ENCODE results near the gene FFAR1.
"Not testable (repeated sequence)": the region's sequence is repeated elsewhere in the genome, so short reads cannot be mapped to it uniquely, and the experiment has no call there.

The FFAR1 gene

DNA sequence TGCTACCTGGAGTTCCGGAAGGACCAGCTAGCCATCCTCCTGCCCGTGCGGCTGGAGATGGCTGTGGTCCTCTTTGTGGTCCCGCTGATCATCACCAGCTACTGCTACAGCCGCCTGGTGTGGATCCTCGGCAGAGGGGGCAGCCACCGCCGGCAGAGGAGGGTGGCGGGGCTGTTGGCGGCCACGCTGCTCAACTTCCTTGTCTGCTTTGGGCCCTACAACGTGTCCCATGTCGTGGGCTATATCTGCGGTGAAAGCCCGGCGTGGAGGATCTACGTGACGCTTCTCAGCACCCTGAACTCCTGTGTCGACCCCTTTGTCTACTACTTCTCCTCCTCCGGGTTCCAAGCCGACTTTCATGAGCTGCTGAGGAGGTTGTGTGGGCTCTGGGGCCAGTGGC, 11.7 kb downstream of the FFAR1 start:
- peaks cover 31% of the 10 kb centered on the region for H3K4me1 Mint-ChIP-seq
- H3K36me3 Mint-ChIP-seq; ATAC-seq; H3K27ac Mint-ChIP-seq; H3K4me3 Mint-ChIP-seq; H3K9me3 Mint-ChIP-seq; DNase-seq (ENCODE audit: low spot score in 2 of 2): not testable (repeated sequence)

DNA sequence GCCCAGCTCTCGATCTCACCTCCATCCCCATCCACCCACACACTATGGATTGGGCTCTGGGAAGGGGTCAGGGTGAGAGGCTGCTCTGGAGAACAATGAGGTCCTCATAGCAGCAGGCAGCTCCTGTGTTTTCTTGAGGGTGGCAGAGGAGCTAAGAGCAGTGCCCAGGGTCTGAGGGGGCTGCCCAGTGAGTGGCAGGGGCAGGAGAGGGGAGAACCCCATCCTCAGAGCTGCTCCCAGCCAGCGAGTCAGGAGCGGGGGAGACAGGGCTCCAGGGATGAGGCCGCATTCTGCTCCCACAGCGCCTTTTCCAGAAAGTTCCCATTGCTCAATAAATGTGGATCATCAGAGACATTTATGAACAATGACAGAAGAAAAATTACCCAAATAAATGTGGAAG, 12.4 kb downstream of the FFAR1 start:
- ATAC-seq; DNase-seq (ENCODE audit: low spot score in 2 of 2); H3K36me3 Mint-ChIP-seq; H3K4me3 Mint-ChIP-seq; H3K27ac Mint-ChIP-seq; H3K9me3 Mint-ChIP-seq: not testable (repeated sequence)
- peaks cover 28% of the 10 kb centered on the region for H3K4me1 Mint-ChIP-seq

DNA sequence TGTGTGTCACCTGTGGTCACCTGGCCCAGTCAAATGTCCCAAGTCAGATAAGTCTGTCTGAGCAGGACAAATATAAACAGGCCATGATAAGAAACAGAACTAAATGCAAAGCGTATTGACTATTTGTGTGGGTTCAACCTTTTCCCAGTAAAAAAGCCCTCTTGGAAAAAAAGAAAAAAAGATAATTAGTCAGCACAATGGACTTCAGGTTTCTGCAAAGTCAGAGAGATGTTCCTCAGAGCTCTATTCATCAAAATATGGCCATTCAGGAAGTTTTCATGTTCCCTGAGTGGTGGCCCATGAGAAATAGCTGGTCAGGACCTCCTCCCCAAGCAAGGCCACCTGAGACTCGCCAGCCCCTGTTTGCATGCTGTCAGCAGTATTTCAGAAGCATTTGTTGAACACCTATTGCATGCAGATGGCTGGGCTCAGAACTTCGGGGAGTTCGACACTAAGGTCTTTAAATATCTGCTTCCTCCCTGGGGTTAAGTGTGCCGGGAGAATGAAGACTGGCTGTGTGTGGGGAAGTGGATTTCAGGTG, 13.2 kb downstream of the FFAR1 start:
- peaks cover 22% of the 10 kb centered on the region for H3K4me1 Mint-ChIP-seq
- DNase-seq (ENCODE audit: low spot score in 2 of 2) (no peak), ATAC-seq (no peak)
- no peaks in the 10 kb centered on the region for H3K36me3 Mint-ChIP-seq
- no peak overlapping the region for H3K27ac Mint-ChIP-seq
- no peak overlapping the region for H3K4me3 Mint-ChIP-seq
- no peaks in the 10 kb centered on the region for H3K9me3 Mint-ChIP-seq

DNA sequence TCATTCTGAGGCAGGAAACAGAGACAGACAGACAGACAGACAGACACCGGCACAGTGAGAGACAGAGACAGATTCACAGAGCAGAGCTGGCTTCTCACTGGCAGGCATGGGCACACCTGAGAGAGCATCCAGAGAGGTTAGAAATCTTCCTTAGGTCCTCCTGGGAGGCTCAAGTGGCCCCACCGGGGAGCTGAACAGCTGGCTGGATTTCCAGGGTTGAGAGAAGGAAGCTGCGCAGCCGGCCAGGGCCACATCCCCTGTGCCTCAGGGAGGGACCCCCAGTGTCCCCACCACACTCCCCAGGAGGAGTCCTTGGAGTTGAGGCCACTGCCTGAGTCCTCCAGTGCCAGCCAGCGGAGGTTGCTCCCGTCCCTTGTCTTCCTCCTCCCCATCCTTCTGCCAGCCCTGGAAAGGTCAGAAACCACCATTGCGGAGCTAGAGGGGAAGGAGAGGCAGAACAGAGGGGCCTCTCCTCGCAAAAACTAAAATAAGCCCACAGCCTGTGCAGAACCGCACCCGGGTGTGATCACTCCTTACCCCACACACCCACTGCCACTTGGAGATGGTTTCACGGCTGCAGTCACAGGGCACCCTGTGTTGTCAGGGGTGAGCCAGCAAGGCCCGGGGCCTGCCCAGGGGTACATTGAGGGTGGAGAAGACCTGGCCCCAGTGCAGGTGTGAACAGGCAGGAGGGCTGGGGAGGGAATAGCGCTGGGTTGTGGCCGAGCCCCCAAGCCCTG, 14.7 kb downstream of the FFAR1 start:
- no peak overlapping the region for H3K4me3 Mint-ChIP-seq
- ATAC-seq (peak; percentile 22), DNase-seq (ENCODE audit: low spot score in 2 of 2) (no peak)
- no peaks in the 10 kb centered on the region for H3K36me3 Mint-ChIP-seq
- H3K4me1 Mint-ChIP-seq: peaks cover 11% of the 10 kb centered on the region
- H3K27ac Mint-ChIP-seq: no peak overlapping the region
- no peaks in the 10 kb centered on the region for H3K9me3 Mint-ChIP-seq

DNA sequence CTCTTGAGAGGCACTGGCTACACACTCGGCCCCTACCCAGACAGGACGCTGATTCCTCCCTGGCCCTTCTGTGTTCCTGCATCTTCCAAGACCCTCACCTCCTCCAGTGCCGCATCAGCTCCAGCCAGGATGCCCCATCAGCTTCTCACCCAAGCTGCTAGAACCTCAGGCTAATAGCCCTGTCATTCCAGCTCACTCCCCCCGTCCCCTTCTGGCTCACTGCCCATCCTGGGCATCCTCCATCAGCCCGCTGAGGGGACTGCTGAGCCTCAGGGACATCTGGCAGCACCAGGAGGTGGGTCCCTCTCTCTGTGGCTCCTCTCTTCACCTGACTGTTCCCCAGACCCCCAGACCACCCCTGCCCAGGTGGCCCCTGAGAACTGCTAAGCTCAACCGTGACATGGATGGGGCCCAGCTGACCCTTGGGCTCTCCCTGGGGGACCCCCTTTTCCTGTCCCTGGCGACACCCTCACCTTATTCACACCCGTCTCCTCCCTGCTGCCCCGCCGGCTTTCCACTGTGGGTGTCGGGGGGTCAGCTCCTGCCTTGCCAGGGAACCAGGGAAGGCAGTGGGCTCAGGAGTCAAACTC, 15.4 kb downstream of the FFAR1 start:
- DNase-seq (ENCODE audit: low spot score in 2 of 2) (no peak), ATAC-seq (no peak)
- Mint-ChIP-seq H3K36me3 (no peaks in the 10 kb centered on the region), H3K9me3 (no peaks in the 10 kb centered on the region), H3K27ac (no peak overlapping the region), H3K4me1 (peaks cover 4% of the 10 kb centered on the region), H3K4me3 (no peak overlapping the region)

DNA sequence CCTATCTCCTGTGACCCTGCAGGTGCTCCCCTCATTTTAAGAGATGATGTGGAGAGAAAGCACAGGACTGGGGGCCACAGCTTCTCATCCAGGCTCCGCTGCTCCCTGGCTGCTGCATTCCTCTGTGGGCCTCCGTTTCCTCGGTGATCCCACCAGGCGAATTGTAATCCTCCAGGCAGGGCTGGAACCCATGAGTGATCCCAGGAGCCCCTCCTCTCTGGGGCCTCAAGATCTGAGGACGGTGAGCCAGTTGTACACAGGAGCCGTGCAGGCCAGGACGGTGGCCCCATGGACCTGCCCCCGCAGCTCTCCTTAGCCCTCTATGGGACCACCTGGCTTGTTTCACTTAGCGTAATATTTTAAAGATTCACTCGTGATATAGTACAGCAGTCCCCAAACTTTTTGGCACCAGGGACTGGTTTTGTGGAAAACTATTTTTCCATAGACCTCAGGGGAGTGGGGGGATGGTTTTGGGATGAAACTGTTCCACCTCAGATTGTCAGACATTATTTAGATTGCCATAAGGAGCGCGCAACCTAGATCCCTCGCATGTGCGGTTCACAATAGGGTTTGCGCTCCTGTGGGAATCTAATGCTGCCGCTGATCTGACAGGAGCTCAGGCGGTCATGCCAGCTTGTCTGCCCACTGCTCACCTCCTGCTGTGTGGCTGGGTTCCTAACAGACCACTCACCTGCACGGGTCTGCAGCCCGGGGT, 16.2 kb downstream of the FFAR1 start:
- H3K4me1 Mint-ChIP-seq: no peaks in the 10 kb centered on the region
- no peak overlapping the region for H3K27ac Mint-ChIP-seq
- no peak for ATAC-seq
- no peaks in the 10 kb centered on the region for H3K9me3 Mint-ChIP-seq
- H3K36me3 Mint-ChIP-seq: no peaks in the 10 kb centered on the region
- no peak for DNase-seq (ENCODE audit: low spot score in 2 of 2)
- H3K4me3 Mint-ChIP-seq: no peak overlapping the region

DNA sequence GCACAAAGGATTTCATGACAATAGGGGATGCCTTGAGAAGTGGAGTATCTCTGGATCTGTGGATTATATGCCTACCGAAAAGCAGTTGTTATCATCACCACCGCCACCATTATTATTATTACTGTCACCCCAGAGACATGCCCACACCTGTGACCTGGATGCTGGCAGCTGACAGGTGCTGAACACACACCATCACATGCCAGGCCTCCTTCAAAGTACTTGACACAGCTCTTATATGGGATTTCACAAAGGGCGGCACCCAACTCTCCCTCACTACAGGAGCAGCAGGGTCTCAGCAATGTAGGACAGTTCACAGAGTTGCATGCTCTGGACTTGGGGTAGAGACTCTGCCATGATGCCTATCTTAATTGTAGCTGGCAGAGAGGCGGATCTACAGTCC, 17.6 kb downstream of the FFAR1 start:
- Mint-ChIP-seq H3K4me3 (no peak overlapping the region), H3K36me3 (no peaks in the 10 kb centered on the region)
- ATAC-seq: no peak

DNA sequence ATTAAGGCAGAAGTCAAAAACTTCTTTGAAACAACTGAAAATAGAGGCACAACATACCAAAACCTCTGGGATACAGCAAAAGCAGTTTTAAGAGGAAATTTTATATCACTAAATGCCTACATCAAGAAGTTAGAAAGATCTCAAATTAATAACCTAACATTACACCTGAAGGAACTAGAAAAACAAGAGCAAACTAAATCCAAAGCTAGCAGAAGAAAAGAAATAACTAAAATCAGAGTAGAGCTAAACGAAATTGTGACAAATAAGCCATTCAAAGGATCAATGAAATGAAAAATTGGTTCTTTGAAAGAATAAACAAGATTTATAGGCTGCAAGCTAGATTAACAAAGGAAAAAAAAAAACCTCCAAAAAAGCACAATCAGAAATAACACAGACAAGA, 20.7 kb downstream of the FFAR1 start:
- Mint-ChIP-seq H3K27ac (no peak overlapping the region), H3K9me3 (no peaks in the 10 kb centered on the region), H3K4me1 (no peaks in the 10 kb centered on the region), H3K36me3 (no peaks in the 10 kb centered on the region), H3K4me3 (no peak overlapping the region)
- DNase-seq (ENCODE audit: low spot score in 2 of 2) (no peak), ATAC-seq (no peak)

More for the DNA sequence above, 17.6 kb downstream of the FFAR1 start:
- DNase-seq (ENCODE audit: low spot score in 2 of 2): no peak
- Mint-ChIP-seq H3K9me3 (no peaks in the 10 kb centered on the region), H3K27ac (no peak overlapping the region), H3K4me1 (no peaks in the 10 kb centered on the region)

DNA sequence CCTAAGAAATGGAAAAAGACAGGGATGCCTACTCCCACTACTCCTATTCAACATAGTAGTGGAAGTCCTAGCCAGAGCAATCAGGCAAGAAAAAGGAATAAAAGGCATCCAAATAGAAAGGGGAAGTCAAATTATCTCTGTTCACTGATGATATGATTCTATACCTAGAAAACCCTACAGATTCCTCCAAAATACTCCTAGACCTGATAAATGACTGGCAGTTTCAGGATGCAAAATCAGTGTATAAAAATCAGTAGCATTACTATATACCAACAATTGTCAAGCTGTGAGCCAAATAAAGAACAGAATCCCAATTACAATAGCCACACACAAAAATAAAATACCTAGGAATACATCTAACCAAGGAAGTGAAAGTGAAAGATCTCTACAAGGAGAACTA, 21.8 kb downstream of the FFAR1 start:
- Mint-ChIP-seq H3K9me3 (no peaks in the 10 kb centered on the region), H3K4me3 (no peak overlapping the region), H3K4me1 (peaks cover 10% of the 10 kb centered on the region), H3K36me3 (no peaks in the 10 kb centered on the region), H3K27ac (no peak overlapping the region)
- ATAC-seq (no peak), DNase-seq (ENCODE audit: low spot score in 2 of 2) (no peak)

DNA sequence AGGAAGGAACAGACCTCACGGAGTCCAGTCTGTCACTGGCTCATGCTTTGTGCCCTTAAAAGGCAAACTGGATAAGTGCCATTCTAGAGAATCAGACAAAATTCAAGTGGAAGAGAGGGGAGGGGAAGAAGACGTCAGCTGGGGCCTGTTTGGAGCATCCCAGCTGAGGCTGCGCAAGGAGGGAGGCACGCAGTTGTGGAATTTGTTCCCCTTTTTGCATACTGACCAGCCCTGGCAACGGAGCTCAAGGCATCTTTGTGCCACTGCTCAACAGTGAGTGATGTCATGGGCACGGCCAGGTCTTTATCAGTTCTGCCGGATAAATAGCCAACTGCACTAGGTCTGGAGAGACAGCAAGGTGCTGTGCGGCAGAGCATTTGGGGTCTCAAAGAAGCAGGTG, 23.0 kb downstream of the FFAR1 start, which contains the start of gene GPR42:
Gene GPR42 (plus strand): TSS at position 347 of the 400 bp plus-strand sequence. CDS start 292 bp downstream, outside the sequence.
- ATAC-seq (no peak), DNase-seq (ENCODE audit: low spot score in 2 of 2) (no peak)
- H3K9me3 Mint-ChIP-seq: no peaks in the 10 kb centered on the region
- no peaks in the 10 kb centered on the region for H3K36me3 Mint-ChIP-seq
- no peak within 1 kb of the TSS for H3K4me3 Mint-ChIP-seq
- peak within 1 kb of the TSS; percentile 57 for H3K27ac Mint-ChIP-seq
- H3K4me1 Mint-ChIP-seq: peaks cover 22% of the 10 kb centered on the region

DNA sequence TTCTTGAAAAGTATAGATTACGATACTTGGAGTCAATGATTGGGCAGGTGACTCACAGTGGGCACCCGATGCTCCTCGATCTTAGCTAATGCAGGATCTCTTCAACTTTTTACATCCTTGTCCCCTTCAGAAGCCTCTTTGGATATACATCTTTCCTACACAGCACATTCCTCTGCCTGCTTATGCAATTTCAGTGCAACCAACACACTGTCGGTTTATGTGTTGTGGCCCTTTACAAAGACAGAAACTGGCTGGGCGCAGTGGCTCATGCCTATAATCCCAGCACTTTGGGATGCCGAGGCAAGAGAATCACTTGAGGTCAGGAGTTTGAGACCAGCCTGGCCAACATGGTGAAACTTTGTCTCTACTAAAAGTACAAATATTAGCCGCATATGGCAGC, 25.8 kb downstream of the FFAR1 start:
- Mint-ChIP-seq H3K4me3 (no peak overlapping the region), H3K27ac (peak overlapping the region; percentile 44), H3K36me3 (peaks cover 4% of the 10 kb centered on the region), H3K4me1 (peaks cover 32% of the 10 kb centered on the region), H3K9me3 (peaks cover 3% of the 10 kb centered on the region)
- DNase-seq (ENCODE audit: low spot score in 2 of 2) (no peak), ATAC-seq (no peak)

DNA sequence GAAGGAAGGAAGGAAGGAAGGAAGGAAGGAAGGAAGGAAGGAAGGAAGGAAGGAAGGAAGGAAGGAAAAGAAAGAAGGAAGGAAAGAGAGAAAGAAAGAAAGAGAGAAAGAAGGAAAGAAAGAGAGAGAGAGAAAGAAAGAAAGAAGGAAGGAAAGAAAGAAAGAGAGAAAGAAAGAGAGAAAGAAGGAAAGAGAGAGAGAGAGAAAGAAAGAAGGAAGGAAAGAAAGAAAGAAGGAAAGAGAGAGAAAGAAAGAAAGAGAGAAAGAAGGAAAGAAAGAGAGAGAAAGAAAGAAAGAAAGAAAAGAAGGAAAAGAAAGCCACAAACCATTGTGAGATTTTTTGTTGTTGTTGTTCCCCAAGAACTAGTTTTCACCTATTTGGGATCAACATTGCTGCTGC, 26.3 kb downstream of the FFAR1 start:
- not testable (repeated sequence) for H3K9me3 Mint-ChIP-seq; H3K36me3 Mint-ChIP-seq; H3K4me3 Mint-ChIP-seq; ATAC-seq; DNase-seq (ENCODE audit: low spot score in 2 of 2)
- Mint-ChIP-seq H3K27ac (peak overlapping the region; percentile 44), H3K4me1 (peaks cover 32% of the 10 kb centered on the region)

DNA sequence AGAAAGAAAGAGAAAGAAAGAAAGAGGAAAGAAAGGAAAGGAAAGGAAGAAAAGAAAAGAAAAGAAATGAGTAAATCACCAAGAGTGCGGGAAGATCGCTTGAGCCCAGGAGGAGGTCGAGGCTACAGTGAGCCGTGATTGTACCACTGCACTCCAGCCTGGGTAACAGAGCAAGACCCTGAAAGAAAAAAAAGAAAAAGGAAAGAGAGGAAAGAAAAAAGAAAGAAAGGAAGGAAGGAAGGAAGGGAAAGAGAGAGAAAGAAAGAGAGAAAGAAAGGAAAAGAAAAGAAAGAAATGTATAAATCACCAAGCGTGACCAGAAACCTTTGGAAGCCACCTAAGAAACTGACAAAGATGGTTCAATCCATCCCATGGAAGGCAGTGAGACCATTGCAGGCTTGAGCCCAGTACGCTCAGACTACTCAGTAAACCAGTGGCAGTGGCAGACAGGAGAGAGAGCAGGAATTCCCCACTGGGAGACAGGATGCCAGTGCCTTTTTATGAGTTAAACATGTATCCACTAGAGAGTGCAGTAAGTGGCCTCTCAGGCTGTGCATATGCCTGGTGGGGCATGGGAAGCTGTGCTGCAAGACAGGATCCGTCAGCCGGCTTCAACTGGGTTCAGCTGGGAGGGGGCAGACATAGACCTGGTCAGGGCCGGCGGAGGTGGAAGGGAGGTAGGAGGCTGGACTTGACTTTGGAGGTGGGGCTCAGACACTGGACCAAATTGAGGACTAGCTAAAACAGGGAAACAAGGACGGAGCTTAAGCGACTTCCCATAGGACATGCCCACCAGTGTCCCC, 28.0 kb downstream of the FFAR1 start:
- Mint-ChIP-seq H3K36me3 (peaks cover 4% of the 10 kb centered on the region), H3K4me1 (peaks cover 32% of the 10 kb centered on the region), H3K9me3 (peaks cover 3% of the 10 kb centered on the region), H3K4me3 (peak overlapping the region; percentile 24), H3K27ac (peak overlapping the region; percentile 78)
- DNase-seq (ENCODE audit: low spot score in 2 of 2) (no peak), ATAC-seq (no peak)

DNA sequence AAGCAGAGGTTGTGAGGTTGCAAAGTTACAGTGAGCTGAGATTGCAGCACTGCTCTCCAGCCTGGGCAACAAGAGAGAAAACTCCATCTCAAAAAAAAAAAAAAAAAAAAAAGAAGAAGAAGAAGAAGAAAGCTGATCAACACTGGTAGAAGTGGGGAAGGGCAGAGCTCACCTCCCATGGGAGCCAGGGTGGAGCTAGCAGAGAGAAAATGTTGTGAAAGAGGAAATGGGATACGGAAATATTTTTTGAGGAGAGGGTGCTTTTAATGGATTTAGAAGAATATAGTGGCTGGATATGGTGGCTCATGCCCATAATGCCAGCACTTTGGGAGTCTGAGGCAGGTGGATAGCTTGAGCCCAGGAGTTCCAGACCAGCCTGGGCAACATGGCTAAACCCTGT, 30.0 kb downstream of the FFAR1 start:
- peaks cover 3% of the 10 kb centered on the region for H3K9me3 Mint-ChIP-seq
- peaks cover 38% of the 10 kb centered on the region for H3K4me1 Mint-ChIP-seq
- ATAC-seq (no peak), DNase-seq (ENCODE audit: low spot score in 2 of 2) (no peak)
- H3K4me3 Mint-ChIP-seq: no peak overlapping the region
- no peak overlapping the region for H3K27ac Mint-ChIP-seq
- H3K36me3 Mint-ChIP-seq: peaks cover 4% of the 10 kb centered on the region

DNA sequence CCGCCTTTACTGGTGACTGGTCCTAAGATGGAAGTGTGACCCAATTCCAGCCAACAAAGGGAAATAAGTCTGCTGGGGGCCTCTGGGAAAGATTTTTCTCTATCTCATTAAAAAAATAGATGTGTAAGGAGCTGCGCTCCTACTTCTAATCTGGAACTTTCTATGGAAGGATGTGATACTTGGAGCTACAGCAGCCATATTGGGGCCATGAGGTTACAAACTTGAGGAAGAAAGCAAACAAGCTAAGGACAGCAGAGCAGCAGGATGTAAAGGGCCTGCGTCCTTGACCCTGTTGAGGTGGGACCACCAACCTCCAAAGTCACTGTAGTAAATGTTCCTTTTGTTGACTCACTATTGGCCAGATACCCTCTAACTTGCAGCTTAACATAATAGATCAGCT, 30.7 kb downstream of the FFAR1 start:
- Mint-ChIP-seq H3K4me1 (peaks cover 38% of the 10 kb centered on the region), H3K36me3 (peaks cover 4% of the 10 kb centered on the region), H3K4me3 (no peak overlapping the region), H3K9me3 (peaks cover 3% of the 10 kb centered on the region), H3K27ac (no peak overlapping the region)
- ATAC-seq (no peak), DNase-seq (ENCODE audit: low spot score in 2 of 2) (no peak)

Data from stimulated activated effector memory CD8-positive, alpha-beta T cell treated with anti-CD3 and anti-CD28 coated beads, Interleukin-12 subunit alpha, Interleukin-12 subunit beta, amount 100 ng/mL, for 72 hours (primary cell).